Transverse colon (tissue), 3 donors: ENCODE data around the gene DLG4.

Experiments
- CTCF ChIP-seq, 5 experiments: fragments of 200-600 bp in 3 of 5; fragments of 450-650 bp in 2 of 5; sonication (generic) in 3 of 5; IDR thresholded peaks; 1 replicate in 2 of 5; 2 replicates in 3 of 5; pipeline ENCODE4 v1.5.1; 2016 to 2017; ENCODE audit warnings: antibody characterized with exemption in 5 of 5, inconsistent platforms in 3 of 5, mild to moderate bottlenecking in 2 of 5, moderate library complexity in 1 of 5
- EP300 ChIP-seq: sonication (generic); formaldehyde crosslinking; IDR thresholded peaks from one replicate; pipeline ENCODE4 v1.6.1; 2017; ENCODE audit warnings: antibody characterized with exemption, low read depth
- POLR2A ChIP-seq: fragments of 450-650 bp; IDR thresholded peaks from one replicate; pipeline ENCODE4 v1.6.1; 2016; ENCODE audit warnings: antibody characterized with exemption, mild to moderate bottlenecking, moderate library complexity

GRCh38 chr17:7225711-7226331 is 6.2 kb upstream of the DLG4 start:
- no peak for TF ChIP-seq CTCF (IDR thresholded peaks at IDR 0.05)
- no peak for TF ChIP-seq POLR2A
- no peak for TF ChIP-seq EP300
